Ishikawa (cell line): ENCODE measurements around the gene SLC17A9.

Source experiments
- CEBPB ChIP-seq: IDR thresholded peaks from 2 replicates; pipeline ENCODE4 v1.6.1; 2012
- CREB1 ChIP-seq: IDR thresholded peaks from 2 replicates; pipeline ENCODE4 v1.6.1; 2012; ENCODE audit warnings: low read depth
- EGR1 ChIP-seq: IDR thresholded peaks from 2 replicates; pipeline ENCODE4 v1.6.1; 2012
- EP300 ChIP-seq: IDR thresholded peaks from 2 replicates; pipeline ENCODE4 v1.6.1; 2012; ENCODE audit warnings: borderline replicate concordance
- FOXM1 ChIP-seq: IDR thresholded peaks from 2 replicates; pipeline ENCODE4 v1.6.1; 2012; ENCODE audit warnings: low read depth, borderline replicate concordance
- MAX ChIP-seq: IDR thresholded peaks from 2 replicates; pipeline ENCODE4 v1.6.1; 2012
- NFIC ChIP-seq: IDR thresholded peaks from 2 replicates; pipeline ENCODE4 v1.6.1; 2012
- RAD21 ChIP-seq: IDR thresholded peaks from 2 replicates; pipeline ENCODE4 v1.6.1; 2012; ENCODE audit warnings: low read depth
- REST ChIP-seq: IDR thresholded peaks from 2 replicates; pipeline ENCODE4 v1.6.1; 2012; ENCODE audit warnings: low read depth, mild to moderate bottlenecking
- TAF1 ChIP-seq: IDR thresholded peaks from 2 replicates; pipeline ENCODE4 v1.6.1; 2012; ENCODE audit warnings: low read depth, mild to moderate bottlenecking
- TCF12 ChIP-seq: IDR thresholded peaks from 2 replicates; pipeline ENCODE4 v1.6.1; 2012; ENCODE audit warnings: low read depth
- TEAD4 ChIP-seq: IDR thresholded peaks from 2 replicates; pipeline ENCODE4 v1.6.1; 2012
- YY1 ChIP-seq: IDR thresholded peaks from 2 replicates; pipeline ENCODE4 v1.6.1; 2012; ENCODE audit warnings: low read depth
- ZBTB7A ChIP-seq: IDR thresholded peaks from 2 replicates; pipeline ENCODE4 v1.6.1; 2012; ENCODE audit warnings: low read depth
- TF ChIP-seq, protein P1 (sequence below): IDR thresholded peaks from 2 replicates; pipeline ENCODE4 v1.6.1; 2012

Gene SLC17A9

GRCh38 chr20:62952968-62953838, 694 bp downstream of the SLC17A9 start:
- TF ChIP-seq EP300 (no peak), NFIC (no peak), CEBPB (no peak), YY1 (no peak), TAF1 (no peak), CREB1 (no peak), TCF12 (no peak), TEAD4 (no peak), MAX (no peak), ZBTB7A (no peak), REST (no peak), EGR1 (no peak), FOXM1 (no peak), RAD21 (no peak)
- TF ChIP-seq, protein P1, sequence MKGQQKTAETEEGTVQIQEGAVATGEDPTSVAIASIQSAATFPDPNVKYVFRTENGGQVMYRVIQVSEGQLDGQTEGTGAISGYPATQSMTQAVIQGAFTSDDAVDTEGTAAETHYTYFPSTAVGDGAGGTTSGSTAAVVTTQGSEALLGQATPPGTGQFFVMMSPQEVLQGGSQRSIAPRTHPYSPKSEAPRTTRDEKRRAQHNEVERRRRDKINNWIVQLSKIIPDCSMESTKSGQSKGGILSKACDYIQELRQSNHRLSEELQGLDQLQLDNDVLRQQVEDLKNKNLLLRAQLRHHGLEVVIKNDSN: no peak

DNA sequence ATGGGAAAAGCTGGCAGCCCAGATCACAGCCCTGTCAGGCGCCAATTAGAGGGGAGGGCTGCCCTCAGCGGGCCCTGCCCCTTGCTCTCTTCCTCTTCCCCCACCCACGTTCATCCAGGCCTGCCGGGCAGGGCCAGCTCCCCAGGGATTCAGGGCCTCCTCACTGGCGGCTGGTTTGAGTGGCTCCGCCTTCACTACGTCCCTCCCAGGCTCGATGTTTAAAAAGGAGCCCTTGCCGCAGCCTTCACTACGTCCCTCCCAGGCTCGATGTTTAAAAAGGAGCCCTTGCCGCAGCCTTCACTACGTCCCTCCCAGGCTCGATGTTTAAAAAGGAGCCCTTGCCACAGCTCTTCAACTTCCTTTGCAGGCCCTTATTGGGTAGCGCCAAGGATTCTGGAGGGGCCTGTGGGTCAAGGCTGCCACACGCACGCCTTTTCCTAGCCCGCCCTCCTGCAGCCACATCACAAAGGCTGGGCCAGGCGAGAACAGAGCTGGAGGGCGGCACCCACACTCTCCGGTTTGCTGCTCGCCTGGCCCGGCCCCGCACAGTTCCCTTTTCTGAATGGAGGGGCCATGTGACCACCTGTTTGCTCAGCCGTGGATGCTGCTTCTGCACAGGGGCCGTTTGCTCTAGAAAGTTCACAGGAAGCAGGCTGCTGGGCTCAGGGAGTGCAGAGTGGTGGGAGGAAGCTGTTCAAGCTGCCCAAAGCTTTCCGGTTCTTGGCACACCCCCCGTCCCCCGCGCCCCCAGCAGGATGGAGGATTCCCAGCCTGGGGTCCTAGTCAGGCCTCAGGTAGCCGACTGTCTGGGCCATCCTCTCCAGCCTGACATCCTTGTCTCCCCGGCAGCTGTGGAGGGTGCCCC, 1.6 kb downstream of the SLC17A9 start:
- TF ChIP-seq, protein P1: peak; percentile 87
- TF ChIP-seq TEAD4 (no peak), RAD21 (no peak), ZBTB7A (peak; percentile 52; the same call in 1 of the 2 replicates), MAX (peak; percentile 46; the same call in 1 of the 2 replicates)

GRCh38 chr20:62955519-62956386, 3.2 kb downstream of the SLC17A9 start:
- TF ChIP-seq EP300 (no peak), TAF1 (no peak), TEAD4 (no peak), YY1 (no peak), REST (no peak), CEBPB (no peak), FOXM1 (no peak), RAD21 (no peak), CREB1 (no peak), ZBTB7A (no peak), TCF12 (no peak), MAX (no peak), NFIC (no peak), EGR1 (no peak)
- TF ChIP-seq, protein P1: no peak
